ENCODE measurements around the gene S100PBP.

S100PBP gene

GRCh38 chr1:32770221-32770731 lies 47.2 kb upstream of the S100PBP start:
- Histone ChIP-seq H3K4me1 (ENCODE audit: control insufficient read depth, insufficient read depth, low read depth, low read length) (peaks cover 48% of the 10 kb centered on the region), H2BK120ac (ENCODE audit: low read depth, low read length) (no peak overlapping the region), H2BK5ac (ENCODE audit: low read depth, low read length, poor library complexity, severe bottlenecking) (no peak overlapping the region), H3K23ac (ENCODE audit: low read length in 2 of 2) (no peak overlapping the region), H2BK12ac (ENCODE audit: low read length in 2 of 2) (peak overlapping the region in 1 of 2 experiments; percentile 11), H2BK15ac (ENCODE audit: low read depth, poor library complexity, severe bottlenecking) (peak overlapping the region; percentile 7), H3K27me3 (ENCODE audit: control insufficient read depth in 1 of 2, insufficient read depth in 1 of 2, low read length in 2 of 2) (no peaks in the 10 kb centered on the region), H3K27ac (ENCODE audit: low read length, poor library complexity, severe bottlenecking) (no peak overlapping the region), H3K4me2 (ENCODE audit: low read length, poor library complexity, severe bottlenecking) (no peak overlapping the region), H4K91ac (ENCODE audit: low read length) (no peak overlapping the region), H3K4me3 (ENCODE audit: insufficient read depth in 1 of 2, low read depth in 1 of 2, low read length in 2 of 2) (no peak overlapping the region), H2AK5ac (ENCODE audit: low read length, severe bottlenecking) (no peak overlapping the region), H4K8ac (ENCODE audit: low read length) (no peak overlapping the region), H3K9ac (ENCODE audit: low read length) (no peak overlapping the region), H2AFZ (ENCODE audit: low read depth, low read length) (no peak overlapping the region), H3K79me1 (replicated peaks; ENCODE audit: low read length, poor library complexity, severe bottlenecking) (peaks cover 36% of the 10 kb centered on the region), H3K18ac (ENCODE audit: low read depth in 1 of 2, low read length in 2 of 2) (no peak overlapping the region), H3K4ac (ENCODE audit: low read depth in 1 of 2, low read length in 2 of 2) (peak overlapping the region in 1 of 2 experiments; percentile 7), H3K36me3 (ENCODE audit: control insufficient read depth in 1 of 2, insufficient read depth in 2 of 2, low read depth in 1 of 2, low read length in 2 of 2) (peaks cover 40 to 73% of the 10 kb centered on the region in 2 experiments), H3K9me3 (ENCODE audit: control insufficient read depth, low read length) (no peaks in the 10 kb centered on the region), H3K14ac (ENCODE audit: low read length in 2 of 2) (no peak overlapping the region)
- DNase-seq: no peak
- 95% methylated on average over 25 of the region's 25 CpGs for WGBS

- Histone ChIP-seq H3K4ac (ENCODE audit: low read depth in 1 of 2, low read length in 2 of 2) (peak overlapping the region in 1 of 2 experiments; percentile 7), H2BK120ac (ENCODE audit: low read depth, low read length) (no peak overlapping the region), H3K14ac (ENCODE audit: low read length in 2 of 2) (no peak overlapping the region), H2BK15ac (ENCODE audit: low read depth, poor library complexity, severe bottlenecking) (no peak overlapping the region), H3K4me3 (ENCODE audit: insufficient read depth in 1 of 2, low read depth in 1 of 2, low read length in 2 of 2) (no peak overlapping the region), H3K23ac (ENCODE audit: low read length in 2 of 2) (no peak overlapping the region), H4K8ac (ENCODE audit: low read length) (no peak overlapping the region), H2BK5ac (ENCODE audit: low read depth, low read length, poor library complexity, severe bottlenecking) (no peak overlapping the region), H3K4me2 (ENCODE audit: low read length, poor library complexity, severe bottlenecking) (no peak overlapping the region), H2AFZ (ENCODE audit: low read depth, low read length) (no peak overlapping the region), H3K27ac (ENCODE audit: low read length, poor library complexity, severe bottlenecking) (no peak overlapping the region), H3K4me1 (ENCODE audit: control insufficient read depth, insufficient read depth, low read depth, low read length) (peaks cover 47% of the 10 kb centered on the region), H3K79me1 (replicated peaks; ENCODE audit: low read length, poor library complexity, severe bottlenecking) (peaks cover 30% of the 10 kb centered on the region), H3K27me3 (ENCODE audit: control insufficient read depth in 1 of 2, insufficient read depth in 1 of 2, low read length in 2 of 2) (no peaks in the 10 kb centered on the region), H3K9ac (ENCODE audit: low read length) (no peak overlapping the region), H3K9me3 (ENCODE audit: control insufficient read depth, low read length) (no peaks in the 10 kb centered on the region), H2BK12ac (ENCODE audit: low read length in 2 of 2) (no peak overlapping the region), H2AK5ac (ENCODE audit: low read length, severe bottlenecking) (no peak overlapping the region), H4K91ac (ENCODE audit: low read length) (no peak overlapping the region), H3K18ac (ENCODE audit: low read depth in 1 of 2, low read length in 2 of 2) (no peak overlapping the region), H3K36me3 (ENCODE audit: control insufficient read depth in 1 of 2, insufficient read depth in 2 of 2, low read depth in 1 of 2, low read length in 2 of 2) (peaks cover 47 to 71% of the 10 kb centered on the region in 2 experiments)
- DNase-seq: no peak
- WGBS: 85% methylated on average over 18 of the region's 18 CpGs
Measured at GRCh38 chr1:32770741-32771548, 46.5 kb upstream of the S100PBP start.

GRCh38 chr1:32771561-32772280 lies 45.7 kb upstream of the S100PBP start:
- Histone ChIP-seq H3K4ac (ENCODE audit: low read depth in 1 of 2, low read length in 2 of 2) (peak overlapping the region in 1 of 2 experiments; percentile 17), H3K36me3 (ENCODE audit: control insufficient read depth in 1 of 2, insufficient read depth in 2 of 2, low read depth in 1 of 2, low read length in 2 of 2) (peaks cover 47 to 71% of the 10 kb centered on the region in 2 experiments), H4K91ac (ENCODE audit: low read length) (no peak overlapping the region), H3K9ac (ENCODE audit: low read length) (no peak overlapping the region), H2BK15ac (ENCODE audit: low read depth, poor library complexity, severe bottlenecking) (no peak overlapping the region), H3K27ac (ENCODE audit: low read length, poor library complexity, severe bottlenecking) (no peak overlapping the region), H3K4me3 (ENCODE audit: insufficient read depth in 1 of 2, low read depth in 1 of 2, low read length in 2 of 2) (no peak overlapping the region), H3K79me1 (replicated peaks; ENCODE audit: low read length, poor library complexity, severe bottlenecking) (peaks cover 23% of the 10 kb centered on the region), H2BK120ac (ENCODE audit: low read depth, low read length) (no peak overlapping the region), H3K18ac (ENCODE audit: low read depth in 1 of 2, low read length in 2 of 2) (no peak overlapping the region), H2AFZ (ENCODE audit: low read depth, low read length) (no peak overlapping the region), H2BK5ac (ENCODE audit: low read depth, low read length, poor library complexity, severe bottlenecking) (no peak overlapping the region), H3K9me3 (ENCODE audit: control insufficient read depth, low read length) (no peaks in the 10 kb centered on the region), H3K4me2 (ENCODE audit: low read length, poor library complexity, severe bottlenecking) (no peak overlapping the region), H3K27me3 (ENCODE audit: control insufficient read depth in 1 of 2, insufficient read depth in 1 of 2, low read length in 2 of 2) (no peaks in the 10 kb centered on the region), H3K23ac (ENCODE audit: low read length in 2 of 2) (no peak overlapping the region), H2AK5ac (ENCODE audit: low read length, severe bottlenecking) (no peak overlapping the region), H3K14ac (ENCODE audit: low read length in 2 of 2) (no peak overlapping the region), H4K8ac (ENCODE audit: low read length) (no peak overlapping the region), H2BK12ac (ENCODE audit: low read length in 2 of 2) (peak overlapping the region in 1 of 2 experiments; percentile 17), H3K4me1 (ENCODE audit: control insufficient read depth, insufficient read depth, low read depth, low read length) (peaks cover 41% of the 10 kb centered on the region)
- 96% methylated on average over 30 of the region's 30 CpGs for WGBS
- no peak for DNase-seq
